B cell (primary cell): Measurements from ENCODE around the gene NUP42. TPM values are rescaled to one million over a fixed set of nuclear protein-coding genes. Genes with fewer than 3 reads are reported as not detected.
"Not testable (repeated sequence)": the region's sequence is repeated elsewhere in the genome, so short reads cannot be mapped to it uniquely, and the experiment has no call there.

ENCODE experiments used
- ATAC-seq: fragments of 200-7000 bp; cut with Tn5 transposase; one replicate; pipeline ENCODE4 v1.10.0; 2021; ENCODE audit warnings: low read depth, mild to moderate bottlenecking, moderate number of reproducible peaks, moderate library complexity
- CTCF ChIA-PET: fragments of 350-600 bp; sonication (Branson Sonifier 250); formaldehyde crosslinking; loops from one replicate; lab custom pipeline; 2021; ENCODE audit warnings: antibody characterized with exemption, inconsistent platforms; lab: Charles Lee
- POLR2A ChIA-PET: fragments of 350-600 bp; sonication (Branson Sonifier 250); formaldehyde crosslinking; loops from one replicate; lab custom pipeline; 2021; ENCODE audit warnings: antibody characterized with exemption; lab: Charles Lee
- DNase-seq: peaks from one replicate; pipeline ENCODE4 v3.0.0; 2013
- H2AFZ ChIP-seq: 2 replicates; pipeline ENCODE4 v1.6.1; 2012; ENCODE audit warnings: mild to moderate bottlenecking, low read depth, low read length; ENCODE audit not compliant: insufficient read depth, poor library complexity, severe bottlenecking
- H3K27ac ChIP-seq, 2 donors: 1 replicate in 1 of 2; 2 replicates in 1 of 2; pipeline ENCODE4 v1.5.1; 2012 to 2013; ENCODE audit warnings: low read length in 2 of 2, mild to moderate bottlenecking in 2 of 2, moderate library complexity in 1 of 2
- H3K27me3 ChIP-seq, 4 experiments: fragments of 200-600 bp in 1 of 4; sonication (generic) in 1 of 4; replicated peaks in 1 of 4; 1 replicate in 2 of 4; 2 replicates in 2 of 4; pipeline versions ENCODE4 v1.6.1 to v1.7.0; 2013 to 2016; ENCODE audit warnings: low read length in 3 of 4, mild to moderate bottlenecking in 2 of 4, mixed read lengths in 1 of 4, moderate library complexity in 1 of 4; ENCODE audit not compliant: insufficient read depth in 4 of 4, control insufficient read depth in 3 of 4; ENCODE audit errors: control extremely low read depth in 1 of 4
- H3K36me3 ChIP-seq, 2 experiments: replicated peaks in 1 of 2; 1 replicate in 1 of 2; 2 replicates in 1 of 2; pipeline versions ENCODE4 v1.6.1 to v1.7.1; 2013; ENCODE audit warnings: low read length in 1 of 2; ENCODE audit not compliant: insufficient read depth in 2 of 2, control insufficient read depth in 1 of 2; ENCODE audit errors: control extremely low read depth in 1 of 2, extremely low read depth in 1 of 2
- H3K4me1 ChIP-seq, 2 donors: fragments of 200-600 bp in 1 of 2; sonication (generic) in 1 of 2; 1 replicate in 1 of 2; 2 replicates in 1 of 2; pipeline versions ENCODE4 v1.5.1 to v1.6.1; 2013 to 2017; ENCODE audit warnings: low read length in 2 of 2; ENCODE audit not compliant: control insufficient read depth in 2 of 2, insufficient read depth in 2 of 2
- H3K4me2 ChIP-seq: replicated peaks from 2 replicates; pipeline ENCODE3; 2012; ENCODE audit warnings: mild to moderate bottlenecking, low read depth, low read length; ENCODE audit not compliant: poor library complexity, severe bottlenecking
- H3K4me3 ChIP-seq, 5 experiments: fragments of 200-600 bp in 1 of 5; sonication (generic) in 1 of 5; 1 replicate in 3 of 5; 2 replicates in 2 of 5; pipeline versions ENCODE4 v1.5.1 to v1.7.0; 2011 to 2016; ENCODE audit warnings: low read length in 4 of 5, mild to moderate bottlenecking in 4 of 5, low read depth in 2 of 5, control low read depth in 1 of 5, moderate library complexity in 1 of 5; ENCODE audit not compliant: insufficient read depth in 1 of 5; ENCODE audit errors: control extremely low read depth in 1 of 5, extremely low read depth in 1 of 5
- H3K79me2 ChIP-seq: fragments of 200-600 bp; sonication (generic); one replicate; pipeline ENCODE4 v1.6.0; 2016; ENCODE audit warnings: low read length; ENCODE audit not compliant: control insufficient read depth, insufficient read depth
- H3K9ac ChIP-seq: fragments of 200-600 bp; sonication (generic); 2 replicates; pipeline ENCODE4 v1.6.1; 2017; ENCODE audit warnings: mild to moderate bottlenecking, low read length, moderate library complexity
- H3K9me3 ChIP-seq, 3 donors: one replicate each; pipeline versions ENCODE4 v1.6.1 to v1.7.1; 2013; ENCODE audit warnings: low read length in 2 of 3; ENCODE audit not compliant: control insufficient read depth in 2 of 3, insufficient read depth in 1 of 3; ENCODE audit errors: control extremely low read depth in 1 of 3
- H4K20me1 ChIP-seq: 2 replicates; pipeline ENCODE4 v1.6.0; 2012; ENCODE audit warnings: mild to moderate bottlenecking, low read length; ENCODE audit not compliant: insufficient read depth, control insufficient read depth, poor library complexity, severe bottlenecking
- H3K27ac Mint-ChIP-seq: one replicate; pipeline ENCODE4 v1.8.0; 2021; ENCODE audit warnings: mixed read lengths
- H3K27me3 Mint-ChIP-seq: one replicate; pipeline ENCODE4 v1.8.0; 2021; ENCODE audit warnings: mixed read lengths
- H3K4me1 Mint-ChIP-seq: one replicate; pipeline ENCODE4 v1.8.0; 2021; ENCODE audit warnings: mixed read lengths
- H3K4me3 Mint-ChIP-seq: one replicate; pipeline ENCODE4 v1.8.0; 2021; ENCODE audit warnings: mixed read lengths
- H3K9me3 Mint-ChIP-seq: one replicate; pipeline ENCODE4 v1.8.0; 2022; ENCODE audit warnings: mixed read lengths; ENCODE audit not compliant: insufficient read depth
- EZH2 ChIP-seq: IDR thresholded peaks from 2 replicates; pipeline ENCODE4 v1.6.1; 2012; ENCODE audit warnings: borderline replicate concordance, low read depth, mild to moderate bottlenecking, moderate library complexity, low read length; ENCODE audit not compliant: insufficient read depth, poor library complexity, severe bottlenecking
- WGBS: methylation state at CpG from one replicate; pipeline ENCODE4 v1.1.5; 2013; ENCODE audit warnings: missing lambda C conversion rate; ENCODE audit not compliant: insufficient coverage; 5-methylcytosine and 5-hydroxymethylcytosine counted together
- intact Hi-C: fragments of 100-400 bp; cut with micrococcal nuclease; formaldehyde crosslinking; loops from one replicate; pipeline ENCODE4 v1.10.0; 2022
- polyA plus RNA-seq: library from polyadenylated mRNA; depleted of rRNA; stranded (reverse); fragments of >200 nt; gene quantifications from 2 replicates; pipeline ENCODE4 v1.2.3, GENCODE V29; 2012
- total RNA-seq, 2 donors: library from RNA; stranded (reverse); fragments of 120-200 nt in 1 of 2; gene quantifications; 1 replicate in 1 of 2; 2 replicates in 1 of 2; pipeline versions ENCODE4 v1.2.3 to v1.2.4, GENCODE V29; 2013 to 2022
- TF ChIP-seq, protein P1 (sequence below): fragments of 200-600 bp; IDR thresholded peaks from one replicate; pipeline ENCODE4 v1.8.0; 2022; ENCODE audit warnings: antibody characterized with exemption, mild to moderate bottlenecking

Gene NUP42
- total and polyA plus RNA-seq, 2 donors (not counting 1 experiment from before 2014, with no cell fraction given): 38.1 to 49.2 TPM

DNA sequence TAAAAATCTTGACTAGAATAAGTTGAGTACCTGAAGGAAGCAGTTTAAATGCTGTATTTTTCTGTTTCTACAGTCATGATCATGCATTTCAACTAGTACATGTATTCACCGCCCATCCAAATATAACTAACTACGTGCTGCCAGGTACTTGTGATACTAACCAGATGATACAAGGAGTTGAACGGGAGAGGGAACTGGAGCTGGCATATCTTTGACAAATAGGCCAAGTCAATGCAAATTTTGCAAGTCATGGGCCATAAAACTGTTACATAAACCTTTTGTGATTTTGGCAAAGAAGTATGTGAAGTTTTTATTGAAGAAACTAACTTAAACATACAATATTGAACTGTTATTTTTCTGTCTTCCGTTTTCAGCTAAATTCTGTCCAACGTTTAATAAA lies 14.5 kb downstream of the NUP42 start:
- Histone ChIP-seq H3K9ac (no peak overlapping the region), H2AFZ (no peak overlapping the region), H4K20me1 (peaks cover 4% of the 10 kb centered on the region), H3K9me3 (no peaks in the 10 kb centered on the region), H3K4me1 (no peaks in the 10 kb centered on the region), H3K27ac (no peak overlapping the region), H3K36me3 (peaks cover 14 to 47% of the 10 kb centered on the region in 2 experiments), H3K4me3 (no peak overlapping the region), H3K27me3 (no peaks in the 10 kb centered on the region), H3K79me2 (no peaks in the 10 kb centered on the region), H3K4me2 (no peak overlapping the region)
- ChIA-PET POLR2A (no interaction called here), CTCF (no interaction called here)
- no peak overlapping the region for H3K4me3 Mint-ChIP-seq
- no peaks in the 10 kb centered on the region for H3K4me1 Mint-ChIP-seq
- ATAC-seq (no peak), DNase-seq (no peak)
- WGBS: no CpG with 5 or more reads among the region's 5 CpGs
- TF ChIP-seq EZH2: no peak
- TF ChIP-seq, protein P1, sequence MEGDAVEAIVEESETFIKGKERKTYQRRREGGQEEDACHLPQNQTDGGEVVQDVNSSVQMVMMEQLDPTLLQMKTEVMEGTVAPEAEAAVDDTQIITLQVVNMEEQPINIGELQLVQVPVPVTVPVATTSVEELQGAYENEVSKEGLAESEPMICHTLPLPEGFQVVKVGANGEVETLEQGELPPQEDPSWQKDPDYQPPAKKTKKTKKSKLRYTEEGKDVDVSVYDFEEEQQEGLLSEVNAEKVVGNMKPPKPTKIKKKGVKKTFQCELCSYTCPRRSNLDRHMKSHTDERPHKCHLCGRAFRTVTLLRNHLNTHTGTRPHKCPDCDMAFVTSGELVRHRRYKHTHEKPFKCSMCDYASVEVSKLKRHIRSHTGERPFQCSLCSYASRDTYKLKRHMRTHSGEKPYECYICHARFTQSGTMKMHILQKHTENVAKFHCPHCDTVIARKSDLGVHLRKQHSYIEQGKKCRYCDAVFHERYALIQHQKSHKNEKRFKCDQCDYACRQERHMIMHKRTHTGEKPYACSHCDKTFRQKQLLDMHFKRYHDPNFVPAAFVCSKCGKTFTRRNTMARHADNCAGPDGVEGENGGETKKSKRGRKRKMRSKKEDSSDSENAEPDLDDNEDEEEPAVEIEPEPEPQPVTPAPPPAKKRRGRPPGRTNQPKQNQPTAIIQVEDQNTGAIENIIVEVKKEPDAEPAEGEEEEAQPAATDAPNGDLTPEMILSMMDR: no peak
- H3K9me3 Mint-ChIP-seq: no peaks in the 10 kb centered on the region
- H3K27me3 Mint-ChIP-seq: no peaks in the 10 kb centered on the region
- intact Hi-C loops: no loop called here
- no peak overlapping the region for H3K27ac Mint-ChIP-seq

DNA sequence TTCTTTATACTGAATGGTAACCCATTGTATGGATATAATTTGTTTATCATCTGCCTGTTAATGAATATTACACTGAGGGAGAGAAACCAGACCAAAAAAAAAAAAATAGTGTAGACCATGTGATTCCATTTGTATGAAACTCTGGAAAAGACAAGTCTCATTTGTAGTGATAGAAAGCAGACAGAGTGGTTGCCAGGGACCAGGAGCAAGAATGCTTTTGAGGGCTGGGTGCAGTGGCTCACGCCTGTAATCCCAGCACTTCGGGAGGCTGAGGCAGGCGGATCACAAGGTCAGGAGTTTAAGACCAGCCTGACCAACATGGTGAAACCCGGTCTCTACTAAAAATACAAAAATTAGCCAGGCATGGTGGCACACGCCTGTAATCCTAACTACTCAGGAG lies 15.9 kb downstream of the NUP42 start:
- H4K20me1 ChIP-seq, CTCF ChIA-PET, H3K9me3 Mint-ChIP-seq, POLR2A ChIA-PET, H3K4me1 ChIP-seq, H3K4me1 Mint-ChIP-seq, H3K79me2 ChIP-seq, H2AFZ ChIP-seq, H3K4me2 ChIP-seq, H3K9me3 ChIP-seq, intact Hi-C loops, H3K9ac ChIP-seq, H3K4me3 ChIP-seq, ATAC-seq, H3K27me3 ChIP-seq, H3K4me3 Mint-ChIP-seq, H3K27ac Mint-ChIP-seq, H3K27me3 Mint-ChIP-seq, H3K27ac ChIP-seq, DNase-seq: not testable (repeated sequence)
- H3K36me3 ChIP-seq: peaks cover 12 to 47% of the 10 kb centered on the region in 2 experiments
- WGBS: no CpG with 5 or more reads among the region's 5 CpGs
